Parathyroid adenoma (tissue), 2 donors: ENCODE results near the gene ZNF507.

Experiments
- H2AFZ ChIP-seq: fragments of 300-600 bp; sonication (generic); one replicate; pipeline ENCODE4 v1.7.0; 2017; ENCODE audit warnings: antibody characterized with exemption, mild to moderate bottlenecking
- H3K27ac ChIP-seq: fragments of 300-600 bp; sonication (generic); one replicate; pipeline ENCODE4 v1.7.0; 2017
- H3K27me3 ChIP-seq: fragments of 300-600 bp; sonication (generic); one replicate; pipeline ENCODE4 v1.7.0; 2017; ENCODE audit warnings: low read length; ENCODE audit not compliant: control insufficient read depth, insufficient read depth
- H3K36me3 ChIP-seq: fragments of 300-600 bp; sonication (generic); one replicate; pipeline ENCODE4 v1.7.0; 2017; ENCODE audit warnings: low read length; ENCODE audit not compliant: control insufficient read depth, insufficient read depth
- H3K4me1 ChIP-seq: fragments of 300-600 bp; sonication (generic); one replicate; pipeline ENCODE4 v1.7.0; 2017; ENCODE audit warnings: control low read depth
- H3K4me2 ChIP-seq: fragments of 300-600 bp; sonication (generic); one replicate; pipeline ENCODE4 v1.7.0; 2017; ENCODE audit warnings: low read length
- H3K4me3 ChIP-seq: fragments of 300-600 bp; sonication (generic); one replicate; pipeline ENCODE4 v1.7.0; 2017; ENCODE audit warnings: low read depth, low read length
- H3K79me2 ChIP-seq: fragments of 300-600 bp; sonication (generic); one replicate; pipeline ENCODE4 v1.7.0; 2017; ENCODE audit warnings: control low read depth
- H3K9ac ChIP-seq: fragments of 300-600 bp; sonication (generic); one replicate; pipeline ENCODE4 v1.7.0; 2017; ENCODE audit warnings: mild to moderate bottlenecking
- H3K9me3 ChIP-seq: fragments of 300-600 bp; sonication (generic); one replicate; pipeline ENCODE4 v1.7.0; 2017; ENCODE audit warnings: low read length; ENCODE audit not compliant: control insufficient read depth
- CTCF ChIP-seq: fragments of 300-600 bp; sonication (generic); IDR thresholded peaks from one replicate; pipeline ENCODE4 v1.7.0; 2017; ENCODE audit warnings: antibody characterized with exemption, mild to moderate bottlenecking
- donor health status: primary hyperparathyroidism.

The ZNF507 gene

DNA sequence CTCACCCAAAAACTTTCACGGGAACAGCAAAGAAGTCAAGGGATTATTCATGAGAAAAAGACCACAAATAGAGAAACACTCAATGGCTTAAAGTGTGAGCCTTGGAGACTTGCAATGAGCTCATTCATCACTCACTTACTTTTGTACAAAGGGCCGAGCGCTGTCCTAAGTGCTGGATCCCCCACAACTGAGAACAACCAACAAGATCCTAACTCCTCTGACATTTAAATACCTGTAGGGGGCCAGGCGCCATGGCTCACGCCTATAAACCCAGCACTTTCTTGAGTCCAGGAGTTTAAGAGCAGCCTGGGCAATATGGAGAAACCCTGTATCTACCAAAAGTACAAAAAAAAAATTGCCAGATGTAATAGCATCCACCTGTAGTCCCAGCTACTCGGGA lies 29.4 kb upstream of the ZNF507 start:
- Histone ChIP-seq H3K4me1 (no peaks in the 10 kb centered on the region), H3K9ac (no peak overlapping the region), H3K4me3 (no peak overlapping the region), H3K36me3 (no peaks in the 10 kb centered on the region), H3K79me2 (no peaks in the 10 kb centered on the region), H3K9me3 (no peaks in the 10 kb centered on the region), H3K27ac (no peak overlapping the region), H2AFZ (no peak overlapping the region), H3K4me2 (no peak overlapping the region), H3K27me3 (no peaks in the 10 kb centered on the region)
- no peak for TF ChIP-seq CTCF

- Histone ChIP-seq H3K9me3 (no peaks in the 10 kb centered on the region), H3K4me3 (no peak overlapping the region), H3K36me3 (no peaks in the 10 kb centered on the region), H3K4me2 (no peak overlapping the region), H3K27ac (no peak overlapping the region), H3K27me3 (no peaks in the 10 kb centered on the region), H3K9ac (no peak overlapping the region), H3K4me1 (no peaks in the 10 kb centered on the region), H2AFZ (no peak overlapping the region), H3K79me2 (no peaks in the 10 kb centered on the region)
- no peak for TF ChIP-seq CTCF
These were observed 28.3 kb upstream of the ZNF507 start for GRCh38 chr19:32317086-32317485.

- no peak overlapping the region for H2AFZ ChIP-seq
- H3K36me3 ChIP-seq: no peaks in the 10 kb centered on the region
- no peak overlapping the region for H3K27ac ChIP-seq
- no peaks in the 10 kb centered on the region for H3K4me1 ChIP-seq
- no peaks in the 10 kb centered on the region for H3K79me2 ChIP-seq
- H3K27me3 ChIP-seq: no peaks in the 10 kb centered on the region
- H3K9me3 ChIP-seq: no peaks in the 10 kb centered on the region
- TF ChIP-seq CTCF: no peak
- no peak overlapping the region for H3K4me3 ChIP-seq
- H3K4me2 ChIP-seq: no peak overlapping the region
- no peak overlapping the region for H3K9ac ChIP-seq
These were observed 26.4 kb upstream of the ZNF507 start for GRCh38 chr19:32318884-32319520.

- no peaks in the 10 kb centered on the region for H3K27me3 ChIP-seq
- no peak overlapping the region for H3K27ac ChIP-seq
- H3K9me3 ChIP-seq: no peaks in the 10 kb centered on the region
- no peaks in the 10 kb centered on the region for H3K4me1 ChIP-seq
- TF ChIP-seq CTCF: no peak
- no peaks in the 10 kb centered on the region for H3K36me3 ChIP-seq
- no peak overlapping the region for H2AFZ ChIP-seq
- H3K79me2 ChIP-seq: no peaks in the 10 kb centered on the region
- no peak overlapping the region for H3K9ac ChIP-seq
- no peak overlapping the region for H3K4me2 ChIP-seq
- no peak overlapping the region for H3K4me3 ChIP-seq
These were observed 22.9 kb upstream of the ZNF507 start for GRCh38 chr19:32322541-32322940.

- TF ChIP-seq CTCF: no peak
- H2AFZ ChIP-seq: no peak overlapping the region
- no peak overlapping the region for H3K27ac ChIP-seq
- H3K36me3 ChIP-seq: no peaks in the 10 kb centered on the region
- H3K4me3 ChIP-seq: no peak overlapping the region
- H3K9ac ChIP-seq: no peak overlapping the region
- H3K9me3 ChIP-seq: no peaks in the 10 kb centered on the region
- H3K79me2 ChIP-seq: no peaks in the 10 kb centered on the region
- H3K4me1 ChIP-seq: no peaks in the 10 kb centered on the region
- no peak overlapping the region for H3K4me2 ChIP-seq
- no peaks in the 10 kb centered on the region for H3K27me3 ChIP-seq
These were observed 20.7 kb upstream of the ZNF507 start for GRCh38 chr19:32324631-32325285.
